LHCN-M2 (cell line): ENCODE data around the gene FAM110C. TPM values are rescaled to one million over a fixed set of nuclear protein-coding genes. Genes with fewer than 3 reads are reported as not detected.

Experiments
- total RNA-seq: library from RNA; depleted of rRNA; stranded (reverse); fragments of >200 nt; gene quantifications from 2 replicates; pipeline ENCODE4 v1.2.3, GENCODE V29; 2014; rRNA removed

The FAM110C gene
- total RNA-seq, 1 experiment from 2014 or later = not detected

Other genes starting within 250 kb of the FAM110C start
- gene SH3YL1, start 217.5 kb upstream of the FAM110C start, total RNA-seq = 24.0 and 30.5 TPM in 2 replicates
- gene ACP1, start 218.4 kb upstream of the FAM110C start, total RNA-seq = 113 and 121 TPM in 2 replicates
- not detected in 2 replicates for gene ALKAL2, start 241.6 kb upstream of the FAM110C start, total RNA-seq